Endothelial cell of umbilical vein (primary cell): ENCODE data around the gene KIF25. TPM values are rescaled to one million over a fixed set of nuclear protein-coding genes. Genes with fewer than 3 reads are reported as not detected.

Experiments used
- BruUV-seq: library from RNA; stranded (reverse); fragments of 400-500 nt; replicated peaks from 2 replicates; lab custom pipeline; 2021; lab: Mats Ljungman, UMichigan
- CTCF ChIA-PET: fragments of 300-600, 350-600 bp; sonication (Branson Sonifier 250); formaldehyde crosslinking; loops from one replicate; lab custom pipeline; 2021; ENCODE audit warnings: antibody characterized with exemption, inconsistent platforms; lab: Charles Lee
- POLR2A ChIA-PET: fragments of 300-600, 350-600 bp; sonication (Branson Sonifier 250); formaldehyde crosslinking; loops from one replicate; lab custom pipeline; 2021; ENCODE audit warnings: antibody characterized with exemption, inconsistent platforms; lab: Charles Lee
- DNase-seq: peaks from one replicate; pipeline ENCODE4 v3.0.0-alpha.2; 2011; ENCODE audit warnings: low read depth, low spot score
- FAIRE-seq: peaks from 2 replicates; lab custom pipeline; 2011; peaks lifted over from hg19 to GRCh38; lab: Jason Lieb, UNC
- H2AFZ ChIP-seq: 2 replicates; pipeline ENCODE4 v1.6.0; 2012; ENCODE audit warnings: low read depth, low read length, control low read depth, inconsistent platforms
- H3K27ac ChIP-seq: 2 replicates; pipeline ENCODE4 v1.5.1; 2011; ENCODE audit warnings: low read depth, mild to moderate bottlenecking, control low read depth, low read length, moderate library complexity; ENCODE audit not compliant: insufficient read depth
- H3K27me3 ChIP-seq, 2 experiments: 2 replicates each; pipeline versions ENCODE4 v1.6.0 to v1.6.1; 2011; ENCODE audit warnings: low read length in 2 of 2, mixed read lengths in 1 of 2; ENCODE audit not compliant: control insufficient read depth in 2 of 2, insufficient read depth in 2 of 2
- H3K36me3 ChIP-seq, 2 experiments: 2 replicates in 1 of 2; 3 replicates in 1 of 2; pipeline ENCODE4 v1.5.1; 2011; ENCODE audit warnings: low read length in 2 of 2, mild to moderate bottlenecking in 1 of 2, moderate library complexity in 1 of 2; ENCODE audit not compliant: control insufficient read depth in 2 of 2, insufficient read depth in 2 of 2; ENCODE audit errors: extremely low read depth in 1 of 2
- H3K4me1 ChIP-seq: 3 replicates; pipeline ENCODE4 v1.5.1; 2011; ENCODE audit warnings: mild to moderate bottlenecking, low read length; ENCODE audit not compliant: control insufficient read depth, insufficient read depth; ENCODE audit errors: extremely low read depth
- H3K4me2 ChIP-seq: 2 replicates; pipeline ENCODE4 v1.6.1; 2011; ENCODE audit warnings: low read length, control low read depth, mixed read lengths; ENCODE audit not compliant: insufficient read depth
- H3K4me3 ChIP-seq, 3 experiments: fragments of 200-600 bp in 1 of 3; sonication (generic), shearing (Covaris generic) in 1 of 3; replicated peaks in 1 of 3; 2 replicates each; pipeline ENCODE4 v1.5.1; 2011 to 2016; ENCODE audit warnings: control low read depth in 3 of 3, low read length in 3 of 3, mild to moderate bottlenecking in 2 of 3, inconsistent platforms in 1 of 3, low read depth in 1 of 3, moderate library complexity in 1 of 3; ENCODE audit not compliant: insufficient read depth in 1 of 3
- H3K79me2 ChIP-seq: 2 replicates; pipeline ENCODE4 v1.6.0; 2012; ENCODE audit warnings: low read length, inconsistent platforms; ENCODE audit not compliant: control insufficient read depth, insufficient read depth
- H3K9ac ChIP-seq: replicated peaks from 2 replicates; pipeline ENCODE3; 2011; ENCODE audit warnings: low read length, control low read depth; ENCODE audit not compliant: insufficient read depth; ENCODE audit errors: extremely low read depth
- H3K9me1 ChIP-seq: replicated peaks from 3 replicates; pipeline ENCODE4 v1.6.0; 2011; ENCODE audit warnings: mild to moderate bottlenecking, low read length; ENCODE audit not compliant: control insufficient read depth, insufficient read depth; ENCODE audit errors: extremely low read depth
- H3K9me3 ChIP-seq: replicated peaks from 2 replicates; pipeline ENCODE4 v1.5.1; 2012; ENCODE audit warnings: low read length, inconsistent platforms; ENCODE audit not compliant: control insufficient read depth, insufficient read depth
- H4K20me1 ChIP-seq: replicated peaks from 2 replicates; pipeline ENCODE3; 2011; ENCODE audit warnings: mild to moderate bottlenecking, low read length; ENCODE audit not compliant: control insufficient read depth, insufficient read depth; ENCODE audit errors: extremely low read depth
- EZH2 ChIP-seq: IDR thresholded peaks from 2 replicates; pipeline ENCODE4 v1.6.1; 2012; ENCODE audit warnings: borderline replicate concordance, low read depth, mild to moderate bottlenecking, moderate library complexity, low read length, inconsistent platforms; ENCODE audit not compliant: severe bottlenecking
- FOS ChIP-seq: IDR thresholded peaks from 2 replicates; pipeline ENCODE4 v1.6.1; 2011; ENCODE audit warnings: mild to moderate bottlenecking, low read length, moderate library complexity, borderline replicate concordance; ENCODE audit not compliant: insufficient read depth
- GATA2 ChIP-seq: IDR thresholded peaks from 2 replicates; pipeline ENCODE4 v1.7.0; 2011; ENCODE audit warnings: low read depth, mild to moderate bottlenecking, moderate library complexity, mixed read lengths, low read length; ENCODE audit not compliant: insufficient read length, insufficient read depth
- JUN ChIP-seq: IDR thresholded peaks from 2 replicates; pipeline ENCODE4 v1.6.1; 2011; ENCODE audit warnings: borderline replicate concordance, low read depth; ENCODE audit not compliant: insufficient read length, insufficient read depth
- MYC ChIP-seq: IDR thresholded peaks from one replicate; pipeline ENCODE4 v1.6.1; 2011; ENCODE audit warnings: mild to moderate bottlenecking, low read depth, low read length
- POLR2A ChIP-seq: IDR thresholded peaks from 2 replicates; pipeline ENCODE4 v1.6.1; 2012; ENCODE audit warnings: low read depth, mild to moderate bottlenecking, control low read depth, low read length
- POLR2AphosphoS5 ChIP-seq: IDR thresholded peaks from 2 replicates; pipeline ENCODE4 v1.6.1; 2012; ENCODE audit warnings: low read depth, mild to moderate bottlenecking, control low read depth, low read length, moderate library complexity; ENCODE audit not compliant: insufficient read depth
- dilution Hi-C: fragments of 300-500 bp; cut with MboI; formaldehyde crosslinking; loops from one replicate; pipeline ENCODE4 v1.15.0; 2019; ENCODE audit warnings: low sequenced_read_pairs; ENCODE audit not compliant: extremely low pct_ligation_motif_present
- intact Hi-C: fragments of 100-400 bp; cut with micrococcal nuclease; formaldehyde crosslinking; loops from one replicate; pipeline ENCODE4 v1.10.0; 2022
- polyA plus RNA-seq, 4 experiments: library from polyadenylated mRNA; depleted of rRNA in 3 of 4; stranded (reverse) in 3 of 4; unstranded in 1 of 4; fragments of >200 nt; gene quantifications; 2 replicates each; pipeline versions ENCODE4 v1.2.1 to v1.2.3, GENCODE V29; 2011 to 2012; ENCODE audit warnings: missing spikeins in 1 of 4
- total RNA-seq: library from RNA; stranded (reverse); gene quantifications from 2 replicates; pipeline ENCODE4 v1.2.3, GENCODE V29; 2021

Gene KIF25
- total and polyA plus RNA-seq, 2 donors (not counting 3 experiments of a cell fraction or from before 2014, with no cell fraction given), result not detected

GRCh38 chr6:168022488-168023321, 25.2 kb downstream of the KIF25 start:
- Histone ChIP-seq H4K20me1 (no peaks in the 10 kb centered on the region), H3K36me3 (no peaks in the 10 kb centered on the region), H3K4me1 (no peaks in the 10 kb centered on the region), H3K79me2 (no peaks in the 10 kb centered on the region), H3K4me2 (no peak overlapping the region), H3K9me3 (no peaks in the 10 kb centered on the region), H3K4me3 (no peak overlapping the region), H3K9me1 (no peaks in the 10 kb centered on the region), H2AFZ (no peak overlapping the region), H3K9ac (no peak overlapping the region), H3K27ac (no peak overlapping the region), H3K27me3 (peaks cover 0 to 3% of the 10 kb centered on the region in 2 experiments)
- FAIRE-seq (no peak), DNase-seq (no peak)
- POLR2A ChIA-PET, result no interaction called here
- dilution Hi-C loops (no loop called here), intact Hi-C loops (no loop called here)
- no TSS peak for BruUV-seq
- TF ChIP-seq FOS, result no peak
- TF ChIP-seq MYC, result no peak
- no peak for TF ChIP-seq GATA2
- no peak for TF ChIP-seq EZH2
- TF ChIP-seq POLR2A, result no peak
- no peak for TF ChIP-seq JUN
- no peak for TF ChIP-seq POLR2AphosphoS5
- CTCF ChIA-PET, result no interaction called here
